ENCODE measurements around the gene EDRF1. TPM values are rescaled to one million over a fixed set of nuclear protein-coding genes. Genes with fewer than 3 reads are reported as not detected.

Gene EDRF1
- polyA plus RNA-seq (2011; rRNA removed) (31.1 and 37.9 TPM in 2 replicates), polyA plus RNA-seq (2017; fragmentation: RNase III; extraction: RNeasy Plus Mini Kit Qiagen cat#74134 plus additional on column Dnase treatment) (19.7 to 21.1 TPM (median 20.0 TPM) in 3 replicates), polyA minus RNA-seq (2011; rRNA and poly(A)+ RNA removed) (19.4 and 27.6 TPM in 2 replicates)
- 10.0 and 10.2 TPM in 2 replicates for polyA plus RNA-seq (2012; cell fraction: cytosol; rRNA removed)
- 16.4 and 21.5 TPM in 2 replicates for polyA plus RNA-seq (2012; cell fraction: nucleus; rRNA removed)

- FAIRE-seq, result peak; percentile 59
- Histone ChIP-seq H3K4me1 (peaks cover 11% of the 10 kb centered on the region; the same call in 2 of the 3 replicates), H3K9me3 (peaks cover 10% of the 10 kb centered on the region), H3K4me3 (peak within 1 kb of the TSS; percentile 84), H3K27ac (peak within 1 kb of the TSS; percentile 88 to 95), H3K4me2 (peak within 1 kb of the TSS; percentile 88)
- peak; percentile 91 to 99 for DNase-seq (ENCODE audit: low read depth in 1 of 2, low spot score in 1 of 2)
- CTCF ChIA-PET, result no interaction called here
- ATAC-seq, result peak; percentile 96 to 97
- POLR2A ChIA-PET, result interaction anchor here (0.6 to 1.3 kb wide), 15 partner anchors 11 to 918 kb away, joined by 3 to 20 read pairs (median 3); partner anchors contain the start of genes ABRAXAS2, BCCIP, CTBP2 and UROS
- WGBS (ENCODE audit: missing lambda C conversion rate), result 2% methylated on average over 48 of the region's 72 CpGs
- TF ChIP-seq POLR2AphosphoS2 (conservative IDR thresholded peaks at IDR 0.05; ENCODE audit: low read length) (no peak), ZC3H11A (IDR thresholded peaks at IDR 0.05) (no peak), HES2 (IDR thresholded peaks at IDR 0.05) (no peak), JUNB (IDR thresholded peaks at IDR 0.05) (no peak), EHMT2 (IDR thresholded peaks at IDR 0.05; ENCODE audit: low read depth) (no peak), E2F6 (IDR thresholded peaks at IDR 0.05; ENCODE audit: borderline replicate concordance, low read depth) (peak; percentile 97), MYC (IDR thresholded peaks at IDR 0.05; ENCODE audit: borderline replicate concordance, low read length) (no peak; the same call in 1 of the 2 replicates), NFE2L2 (conservative IDR thresholded peaks at IDR 0.05; ENCODE audit: low read length) (no peak), CBX2 (IDR thresholded peaks at IDR 0.05; ENCODE audit: borderline replicate concordance, low read depth) (no peak), GATA3 (IDR thresholded peaks at IDR 0.05; ENCODE audit: borderline replicate concordance) (peak; percentile 56; the same call in 1 of the 2 replicates), NPAS2 (CRISPR knock-in tag; IDR thresholded peaks at IDR 0.05; ENCODE audit: borderline replicate concordance) (no peak), FOSB (CRISPR knock-in tag; IDR thresholded peaks at IDR 0.05) (no peak), CEBPB (IDR thresholded peaks at IDR 0.05) (no peak), TFCP2L1 (CRISPR knock-in tag; IDR thresholded peaks at IDR 0.05) (peak; percentile 64; the same call in 1 of the 2 replicates), RNF2 (IDR thresholded peaks at IDR 0.05; ENCODE audit: borderline replicate concordance, low read depth) (no peak; the same call in 1 of the 2 replicates), CTCF (IDR thresholded peaks at IDR 0.05) (no peak), ZSCAN20 (CRISPR knock-in tag; IDR thresholded peaks at IDR 0.05) (no peak), FOSL2 (IDR thresholded peaks at IDR 0.05) (no peak), FOSL2 (CRISPR knock-in tag; IDR thresholded peaks at IDR 0.05) (no peak), USF2 (IDR thresholded peaks at IDR 0.05) (peak; percentile 37; the same call in 1 of the 2 replicates), ZNF302 (CRISPR knock-in tag; IDR thresholded peaks at IDR 0.05) (no peak), ATOH8 (CRISPR knock-in tag; IDR thresholded peaks at IDR 0.05; ENCODE audit: low read depth) (peak; percentile 58; the same call in 1 of the 2 replicates), FOXS1 (CRISPR knock-in tag; IDR thresholded peaks at IDR 0.05) (no peak), RAD21 (conservative IDR thresholded peaks at IDR 0.05 in 1 of 2, IDR thresholded peaks at IDR 0.05 in 1 of 2) (no peak), HOXB5 (CRISPR knock-in tag; IDR thresholded peaks at IDR 0.05) (peak; percentile 70; the same call in 1 of the 2 replicates), REST (IDR thresholded peaks at IDR 0.05) (peak; percentile 86), NR3C1 (IDR thresholded peaks at IDR 0.05) (no peak), HEYL (CRISPR knock-in tag; IDR thresholded peaks at IDR 0.05) (no peak), POLR2A (IDR thresholded peaks at IDR 0.05; ENCODE audit: low read length) (peak; percentile 96), PHF8 (IDR thresholded peaks at IDR 0.05; ENCODE audit: borderline replicate concordance, low read depth) (peak; percentile 93; the same call in 1 of the 2 replicates), MAX (IDR thresholded peaks at IDR 0.05) (peak; percentile 96)
These were observed at the start of gene EDRF1 for GRCh38 chr10:125719173-125720001. EDRF1 (plus strand) TSS chr10:125719709; CDS start chr10:125719808, 99 bp downstream.

All from A549 (cell line).